Retinal pigment epithelial cell (primary cell): ENCODE results near the gene CDK5RAP2.

Experiments
- DNase-seq: peaks from one replicate; pipeline ENCODE4 v3.0.0-alpha.2; 2010; ENCODE audit warnings: low read depth
- H3K4me3 ChIP-seq: 2 replicates; pipeline ENCODE4 v1.5.1; 2011; ENCODE audit warnings: mild to moderate bottlenecking, low read length, control low read depth, moderate library complexity
- CTCF ChIP-seq: conservative IDR thresholded peaks from 2 replicates; pipeline ENCODE4 v1.5.1; 2011; ENCODE audit warnings: low read depth, low read length, control low read depth, inconsistent platforms

Gene CDK5RAP2

GRCh38 chr9:120621941-120622340 lies 42.0 kb upstream of the CDK5RAP2 start:
- TF ChIP-seq CTCF: no peak
- DNase-seq: no peak
- H3K4me3 ChIP-seq: no peak overlapping the region

DNA sequence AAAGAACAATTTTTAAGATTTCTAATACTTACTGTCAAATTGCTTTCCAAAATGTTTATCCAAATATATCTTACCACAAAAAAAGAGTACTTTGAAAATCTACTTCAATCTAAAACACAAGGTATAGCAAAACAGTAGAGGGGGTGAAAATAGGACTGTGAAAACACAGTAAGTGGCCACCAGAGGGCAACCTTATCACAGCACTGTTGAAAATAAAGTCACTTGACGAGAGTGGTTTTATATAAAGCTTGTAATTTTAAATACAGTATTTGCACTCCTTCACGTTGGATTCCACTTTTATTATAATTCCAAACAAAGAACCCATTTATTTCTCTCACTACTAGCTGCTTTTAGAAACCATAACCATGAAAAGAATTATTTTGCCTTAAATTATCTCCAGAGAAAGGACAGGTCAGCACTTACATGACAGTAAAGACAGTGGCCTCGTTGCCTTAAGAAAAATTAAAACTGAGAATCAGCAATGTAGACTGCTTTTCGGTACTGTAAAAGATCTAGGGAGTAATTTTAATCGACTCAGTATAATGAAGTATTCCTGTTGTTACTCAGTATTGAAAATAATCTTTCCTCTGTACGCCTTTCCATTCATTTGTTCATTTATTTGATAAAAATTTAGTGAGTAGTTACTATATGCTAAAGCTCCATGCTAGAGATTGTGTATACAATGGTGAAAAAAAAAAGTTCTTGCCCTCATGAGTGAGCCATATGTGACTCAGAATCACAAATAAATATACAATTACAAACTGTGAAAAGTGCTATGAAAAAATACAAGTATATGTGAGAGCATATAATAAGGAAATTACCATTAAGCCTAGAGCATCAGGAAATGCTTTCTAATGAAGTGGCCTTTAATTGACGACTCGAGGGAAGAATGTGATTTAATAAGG lies 40.0 kb upstream of the CDK5RAP2 start:
- DNase-seq: peak; percentile 32
- H3K4me3 ChIP-seq: no peak overlapping the region
- peak; percentile 81 for TF ChIP-seq CTCF

- no peak overlapping the region for H3K4me3 ChIP-seq
- no peak for TF ChIP-seq CTCF
- no peak for DNase-seq
Measured at GRCh38 chr9:120616966-120617935, 37.3 kb upstream of the CDK5RAP2 start.

DNA sequence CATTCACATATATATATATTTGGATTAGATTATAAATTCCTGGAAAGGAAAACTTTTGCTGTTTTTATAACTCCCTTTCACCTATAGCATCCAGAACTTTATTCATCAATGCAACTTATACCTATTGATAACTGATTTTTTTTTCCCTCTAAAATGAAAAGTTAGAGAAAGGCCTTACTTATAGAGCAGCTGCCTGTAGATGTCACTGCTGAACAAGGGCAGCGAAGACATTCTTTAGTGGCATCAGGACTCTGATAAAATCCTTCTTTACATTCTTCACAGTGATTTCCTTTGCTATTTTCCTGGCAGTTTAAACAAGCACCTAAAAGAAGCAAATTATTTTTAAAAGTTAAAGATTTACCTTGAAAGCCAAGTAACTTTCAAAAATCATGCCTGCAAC lies 32.3 kb upstream of the CDK5RAP2 start:
- H3K4me3 ChIP-seq: no peak overlapping the region
- peak; percentile 52 for TF ChIP-seq CTCF
- no peak for DNase-seq

- no peak overlapping the region for H3K4me3 ChIP-seq
- no peak for DNase-seq
- TF ChIP-seq CTCF: no peak
Measured at GRCh38 chr9:120611690-120612068, 31.7 kb upstream of the CDK5RAP2 start.

GRCh38 chr9:120610975-120611689 lies 31.2 kb upstream of the CDK5RAP2 start:
- no peak for DNase-seq
- H3K4me3 ChIP-seq: no peak overlapping the region
- peak; percentile 33 for TF ChIP-seq CTCF
